Activated CD8-positive, alpha-beta memory T cell treated with anti-CD3 and anti-CD28 coated beads for 36 hours (primary cell): ENCODE data around the gene RAP1A. TPM values are rescaled to one million over a fixed set of nuclear protein-coding genes. Genes with fewer than 3 reads are reported as not detected.

Experiments used
- CTCF ChIA-PET: fragments of 350-600 bp; sonication (Branson Sonifier 250); formaldehyde crosslinking; loops from one replicate; lab custom pipeline; 2021; ENCODE audit warnings: antibody characterized with exemption; lab: Charles Lee
- POLR2A ChIA-PET: fragments of 350-600 bp; sonication (Branson Sonifier 250); formaldehyde crosslinking; loops from one replicate; lab custom pipeline; 2021; ENCODE audit warnings: antibody characterized with exemption; lab: Charles Lee
- total RNA-seq, 2 experiments: library from RNA; stranded (reverse); gene quantifications; one replicate each; pipeline ENCODE4 v1.2.3, GENCODE V29; 2021

Gene RAP1A
- total RNA-seq, 2 experiments from 2014 or later: 245 to 248 TPM

GRCh38 chr1:111638320-111638719 is 18.7 kb downstream of the RAP1A start:
- ChIA-PET CTCF (no interaction called here), POLR2A (interaction anchor here (0.8 kb wide), 1 partner anchor 45 kb away, joined by 3 read pairs; no protein-coding TSS in a partner anchor)

- CTCF ChIA-PET: no interaction called here
- POLR2A ChIA-PET: no interaction called here
These were observed 20.1 kb downstream of the RAP1A start for GRCh38 chr1:111639602-111640198.

GRCh38 chr1:111643097-111643496 is 23.5 kb downstream of the RAP1A start:
- ChIA-PET CTCF (no interaction called here), POLR2A (interaction anchor here (0.7 kb wide), 1 partner anchor 23 kb away, joined by 6 read pairs; no protein-coding TSS in a partner anchor)

- CTCF ChIA-PET: no interaction called here
- POLR2A ChIA-PET: no interaction called here
These were observed 24.1 kb downstream of the RAP1A start for GRCh38 chr1:111643696-111644095.

- ChIA-PET CTCF (interaction anchor here (1.0 kb wide), 1 partner anchor 11 kb away, joined by 3 read pairs; no protein-coding TSS in a partner anchor), POLR2A (interaction anchor here (0.9 kb wide), 1 partner anchor 137 kb away, joined by 3 read pairs; no protein-coding TSS in a partner anchor)
These were observed 24.9 kb downstream of the RAP1A start for GRCh38 chr1:111644506-111644905.

GRCh38 chr1:111647736-111648135 is 28.1 kb downstream of the RAP1A start:
- CTCF ChIA-PET: interaction anchor here (2.1 kb wide), 1 partner anchor 52 kb away, joined by 4 read pairs; no protein-coding TSS in a partner anchor

GRCh38 chr1:111648806-111649205 is 29.2 kb downstream of the RAP1A start:
- CTCF ChIA-PET: interaction anchor here (1.0 to 2.1 kb wide), 2 partner anchors 53 to 141 kb away, joined by 4 read pairs; no protein-coding TSS in a partner anchor
- POLR2A ChIA-PET: no interaction called here

More at GRCh38 chr1:111647736-111648135, 28.1 kb downstream of the RAP1A start:
- POLR2A ChIA-PET: interaction anchor here (0.7 kb wide), 1 partner anchor 140 kb away, joined by 5 read pairs; no protein-coding TSS in a partner anchor

GRCh38 chr1:111649227-111649626 is 29.6 kb downstream of the RAP1A start:
- ChIA-PET POLR2A (no interaction called here), CTCF (interaction anchor here (1.0 to 2.1 kb wide), 2 partner anchors 53 to 141 kb away, joined by 4 read pairs; no protein-coding TSS in a partner anchor)

GRCh38 chr1:111649648-111650047 is 30.1 kb downstream of the RAP1A start:
- CTCF ChIA-PET: interaction anchor here (0.7 to 2.1 kb wide), 4 partner anchors 11 to 142 kb away, joined by 3 to 6 read pairs (median 4); no protein-coding TSS in a partner anchor
- POLR2A ChIA-PET: no interaction called here

- CTCF ChIA-PET: no interaction called here
These were observed 34.1 kb downstream of the RAP1A start for GRCh38 chr1:111653709-111654108.

GRCh38 chr1:111654839-111655238 is 35.2 kb downstream of the RAP1A start:
- CTCF ChIA-PET: interaction anchor here (0.6 to 1.0 kb wide), 4 partner anchors 10 to 712 kb away, joined by 3 read pairs; no protein-coding TSS in a partner anchor
- POLR2A ChIA-PET: no interaction called here

More at GRCh38 chr1:111653709-111654108, 34.1 kb downstream of the RAP1A start:
- POLR2A ChIA-PET: no interaction called here

- CTCF ChIA-PET: no interaction called here
- POLR2A ChIA-PET: no interaction called here
These were observed 36.8 kb downstream of the RAP1A start for GRCh38 chr1:111656086-111657017.

- ChIA-PET CTCF (no interaction called here), POLR2A (no interaction called here)
These were observed 39.0 kb downstream of the RAP1A start for GRCh38 chr1:111658622-111659021.

- ChIA-PET POLR2A (no interaction called here), CTCF (interaction anchor here (1.0 kb wide), 2 partner anchors 10 to 20 kb away, joined by 3 read pairs; no protein-coding TSS in a partner anchor)
These were observed 40.9 kb downstream of the RAP1A start for GRCh38 chr1:111660204-111661150.

GRCh38 chr1:111664652-111665051 is 45.1 kb downstream of the RAP1A start:
- ChIA-PET CTCF (interaction anchor here (1.5 to 2.4 kb wide), 2 partner anchors 11 to 156 kb away, joined by 3 to 8 read pairs; no protein-coding TSS in a partner anchor), POLR2A (no interaction called here)

GRCh38 chr1:111665497-111665896 is 45.9 kb downstream of the RAP1A start:
- POLR2A ChIA-PET: no interaction called here
- CTCF ChIA-PET: interaction anchor here (1.5 to 2.4 kb wide), 2 partner anchors 10 to 157 kb away, joined by 3 to 8 read pairs; no protein-coding TSS in a partner anchor

GRCh38 chr1:111666828-111667227 is 47.2 kb downstream of the RAP1A start:
- ChIA-PET CTCF (interaction anchor here (0.9 kb wide), 1 partner anchor 62 kb away, joined by 3 read pairs; no protein-coding TSS in a partner anchor), POLR2A (no interaction called here)

GRCh38 chr1:111669268-111669667 is 49.7 kb downstream of the RAP1A start:
- POLR2A ChIA-PET: no interaction called here
- CTCF ChIA-PET: no interaction called here
